Thyroid gland (tissue), 4 donors: ENCODE measurements around the gene CHCHD6. TPM values are rescaled to one million over a fixed set of nuclear protein-coding genes. Genes with fewer than 3 reads are reported as not detected.

Source experiments
- DNase-seq, 2 donors: peaks; one replicate each; pipeline ENCODE4 v3.0.0-alpha.2; 2019
- H3K27ac ChIP-seq, 3 donors: fragments of 200-600 bp; sonication (generic); 1 replicate in 2 of 3; 2 replicates in 1 of 3; pipeline ENCODE4 v1.5.1; 2016 to 2019; ENCODE audit warnings: mild to moderate bottlenecking in 1 of 3, moderate library complexity in 1 of 3
- H3K27me3 ChIP-seq: fragments of 200-600 bp; sonication (generic); one replicate; pipeline ENCODE4 v1.5.1; 2019
- H3K36me3 ChIP-seq, 2 donors: fragments of 200-600 bp; sonication (generic); one replicate each; pipeline ENCODE4 v1.5.1; 2016 to 2019
- H3K4me1 ChIP-seq, 2 donors: fragments of 200-600 bp; sonication (generic); one replicate each; pipeline ENCODE4 v1.5.1; 2017 to 2019
- H3K4me3 ChIP-seq, 3 donors: fragments of 200-600 bp; sonication (generic); replicated peaks in 1 of 3; 1 replicate in 2 of 3; 2 replicates in 1 of 3; pipeline ENCODE4 v1.5.1; 2016; ENCODE audit warnings: mild to moderate bottlenecking in 1 of 3
- H3K9me3 ChIP-seq: fragments of 200-600 bp; sonication (generic); one replicate; pipeline ENCODE4 v1.5.1; 2017
- POLR2A ChIP-seq, 2 donors: fragments of 450-650 bp; IDR thresholded peaks; one replicate each; pipeline ENCODE4 v1.6.1; 2017; ENCODE audit warnings: antibody characterized with exemption in 2 of 2, mild to moderate bottlenecking in 2 of 2, moderate library complexity in 1 of 2
- WGBS, 2 donors: methylation state at CpG; one replicate each; pipeline ENCODE4 v1.1.5; 2017; 5-methylcytosine and 5-hydroxymethylcytosine counted together
- intact Hi-C: fragments of 100-400 bp; cut with DNase I; formaldehyde crosslinking; loops from one replicate; pipeline ENCODE4 v1.15.1; 2023
- total RNA-seq, 4 donors: library from RNA; depleted of rRNA; stranded (reverse); fragments of >200 nt; gene quantifications; one replicate each; pipeline ENCODE4 v1.2.3, GENCODE V29; 2016
- TF ChIP-seq, protein P1 (sequence below), 6 experiments: fragments of 200-600 bp in 3 of 6; fragments of 450-650 bp in 3 of 6; sonication (generic) in 3 of 6; IDR thresholded peaks; one replicate each; pipeline ENCODE4 v1.5.1; 2016 to 2019; ENCODE audit warnings: antibody characterized with exemption in 6 of 6, mild to moderate bottlenecking in 2 of 6, inconsistent platforms in 1 of 6, moderate library complexity in 1 of 6

CHCHD6 gene
- total RNA-seq, 4 donors from 2014 or later: 22.9 to 27.8 (median 24.4) TPM

DNA sequence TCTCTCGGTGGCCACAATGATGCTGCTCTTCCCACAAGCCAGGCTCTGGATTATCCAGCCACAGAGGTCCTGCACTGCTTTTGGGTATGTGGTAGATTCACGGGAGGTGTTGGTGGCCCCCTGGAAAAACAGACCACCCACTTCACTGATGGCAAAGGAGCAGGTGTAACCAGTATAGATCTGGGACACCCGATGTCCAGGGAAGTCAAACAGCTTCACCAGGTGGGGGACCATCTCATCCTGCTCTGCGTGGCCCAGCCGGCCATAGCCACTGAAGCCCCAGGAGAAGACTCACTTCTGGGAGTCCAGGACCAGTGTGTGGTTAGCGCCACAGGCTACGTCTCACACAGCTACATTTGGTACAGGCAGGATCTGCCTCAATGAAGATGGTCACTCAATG lies 62.6 kb downstream of the CHCHD6 start:
- TF ChIP-seq, protein P1, sequence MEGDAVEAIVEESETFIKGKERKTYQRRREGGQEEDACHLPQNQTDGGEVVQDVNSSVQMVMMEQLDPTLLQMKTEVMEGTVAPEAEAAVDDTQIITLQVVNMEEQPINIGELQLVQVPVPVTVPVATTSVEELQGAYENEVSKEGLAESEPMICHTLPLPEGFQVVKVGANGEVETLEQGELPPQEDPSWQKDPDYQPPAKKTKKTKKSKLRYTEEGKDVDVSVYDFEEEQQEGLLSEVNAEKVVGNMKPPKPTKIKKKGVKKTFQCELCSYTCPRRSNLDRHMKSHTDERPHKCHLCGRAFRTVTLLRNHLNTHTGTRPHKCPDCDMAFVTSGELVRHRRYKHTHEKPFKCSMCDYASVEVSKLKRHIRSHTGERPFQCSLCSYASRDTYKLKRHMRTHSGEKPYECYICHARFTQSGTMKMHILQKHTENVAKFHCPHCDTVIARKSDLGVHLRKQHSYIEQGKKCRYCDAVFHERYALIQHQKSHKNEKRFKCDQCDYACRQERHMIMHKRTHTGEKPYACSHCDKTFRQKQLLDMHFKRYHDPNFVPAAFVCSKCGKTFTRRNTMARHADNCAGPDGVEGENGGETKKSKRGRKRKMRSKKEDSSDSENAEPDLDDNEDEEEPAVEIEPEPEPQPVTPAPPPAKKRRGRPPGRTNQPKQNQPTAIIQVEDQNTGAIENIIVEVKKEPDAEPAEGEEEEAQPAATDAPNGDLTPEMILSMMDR (IDR thresholded peaks at IDR 0.05): no peak
- no peak for TF ChIP-seq POLR2A (IDR thresholded peaks at IDR 0.05)
- 92 to 95% methylated on average over 4 to 7 of the region's 7 CpGs for WGBS, 2 donors
- Histone ChIP-seq H3K9me3 (no peaks in the 10 kb centered on the region), H3K27ac (no peak overlapping the region), H3K4me3 (no peak overlapping the region), H3K27me3 (no peaks in the 10 kb centered on the region), H3K36me3 (no peaks in the 10 kb centered on the region), H3K4me1 (no peaks in the 10 kb centered on the region)
- no peak for DNase-seq
- intact Hi-C loops: no loop called here

DNA sequence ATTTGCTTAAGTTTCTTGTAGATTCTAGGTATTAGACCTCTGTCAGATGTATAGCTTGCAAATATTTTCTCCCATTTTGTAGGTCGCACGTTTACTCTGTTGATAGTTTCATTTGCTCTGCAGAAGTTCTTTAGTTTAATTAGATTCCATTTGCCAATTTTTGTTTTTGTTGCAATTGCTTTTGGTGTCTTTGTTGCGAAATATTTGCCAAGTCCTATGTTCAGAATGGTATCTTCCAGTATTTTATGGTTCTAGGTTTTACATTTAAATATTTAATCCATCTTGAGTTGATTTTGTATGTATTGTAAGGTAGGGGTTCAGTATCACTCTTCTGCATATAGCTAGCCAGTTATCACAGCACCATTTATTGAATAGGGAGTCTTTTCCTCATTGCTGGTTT lies 64.9 kb downstream of the CHCHD6 start:
- no peak for DNase-seq
- WGBS, 2 donors: 94 to 95% methylated on average over 3 of the region's 3 CpGs
- intact Hi-C loops: no loop called here

DNA sequence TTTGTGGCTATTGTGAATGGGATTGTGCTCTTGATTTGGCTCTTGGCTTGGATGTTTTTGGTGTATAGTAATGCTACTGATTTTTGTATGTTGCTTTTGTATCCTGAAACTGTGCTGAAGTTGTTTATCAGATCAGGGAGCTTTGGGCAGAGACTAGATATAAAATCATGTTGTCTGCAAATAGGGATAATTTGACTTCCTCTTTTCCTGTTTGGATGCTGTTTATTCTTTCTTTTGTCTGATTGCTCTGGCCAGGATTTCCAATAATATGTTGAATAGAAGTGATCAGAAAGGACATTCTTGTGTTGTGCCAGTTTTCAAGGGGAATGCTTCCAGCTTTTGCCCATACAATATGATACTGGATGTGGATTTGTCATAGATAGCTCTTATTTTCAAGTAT lies 66.1 kb downstream of the CHCHD6 start:
- TF ChIP-seq, protein P1 (IDR thresholded peaks at IDR 0.05): no peak
- no peak for TF ChIP-seq POLR2A (IDR thresholded peaks at IDR 0.05)
- Histone ChIP-seq H3K36me3 (no peaks in the 10 kb centered on the region), H3K4me1 (no peaks in the 10 kb centered on the region), H3K27me3 (no peaks in the 10 kb centered on the region), H3K4me3 (no peak overlapping the region), H3K9me3 (no peaks in the 10 kb centered on the region), H3K27ac (no peak overlapping the region)
- DNase-seq: no peak
- intact Hi-C loops: no loop called here

More for the DNA sequence above, 64.9 kb downstream of the CHCHD6 start:
- Histone ChIP-seq H3K4me3 (no peak overlapping the region), H3K36me3 (no peaks in the 10 kb centered on the region), H3K27me3 (no peaks in the 10 kb centered on the region), H3K27ac (no peak overlapping the region), H3K4me1 (no peaks in the 10 kb centered on the region), H3K9me3 (no peaks in the 10 kb centered on the region)
- TF ChIP-seq, protein P1 (IDR thresholded peaks at IDR 0.05): no peak
- TF ChIP-seq POLR2A (IDR thresholded peaks at IDR 0.05): no peak

DNA sequence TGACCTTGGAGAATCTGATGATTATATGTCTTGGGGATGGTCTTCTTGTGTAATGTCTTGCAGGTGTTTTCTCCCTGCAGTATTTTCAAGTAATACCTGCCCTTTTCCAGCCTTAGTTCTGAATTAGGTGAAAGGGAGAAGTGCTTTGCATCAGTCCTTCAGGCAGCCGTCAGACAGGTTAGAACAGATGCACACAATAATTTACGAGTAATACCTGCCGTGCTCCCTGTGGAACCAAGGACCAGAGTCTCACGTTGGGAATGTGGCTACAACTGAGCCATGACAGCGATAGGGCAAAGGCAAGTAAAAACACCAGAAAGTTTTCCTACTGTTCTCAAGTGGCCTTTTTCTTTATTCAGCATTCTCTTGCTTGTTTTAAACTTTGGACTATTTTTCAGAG lies 69.1 kb downstream of the CHCHD6 start:
- intact Hi-C loops: no loop called here
- no peaks in the 10 kb centered on the region for H3K9me3 ChIP-seq
- TF ChIP-seq, protein P1 (IDR thresholded peaks at IDR 0.05): no peak
- TF ChIP-seq POLR2A (IDR thresholded peaks at IDR 0.05): no peak
- H3K4me3 ChIP-seq: no peak overlapping the region
- no peaks in the 10 kb centered on the region for H3K4me1 ChIP-seq
- H3K27ac ChIP-seq: no peak overlapping the region
- WGBS, 2 donors: 38 to 71% methylated on average over 5 of the region's 5 CpGs
- H3K36me3 ChIP-seq: no peaks in the 10 kb centered on the region
- no peak for DNase-seq
- H3K27me3 ChIP-seq: no peaks in the 10 kb centered on the region

DNA sequence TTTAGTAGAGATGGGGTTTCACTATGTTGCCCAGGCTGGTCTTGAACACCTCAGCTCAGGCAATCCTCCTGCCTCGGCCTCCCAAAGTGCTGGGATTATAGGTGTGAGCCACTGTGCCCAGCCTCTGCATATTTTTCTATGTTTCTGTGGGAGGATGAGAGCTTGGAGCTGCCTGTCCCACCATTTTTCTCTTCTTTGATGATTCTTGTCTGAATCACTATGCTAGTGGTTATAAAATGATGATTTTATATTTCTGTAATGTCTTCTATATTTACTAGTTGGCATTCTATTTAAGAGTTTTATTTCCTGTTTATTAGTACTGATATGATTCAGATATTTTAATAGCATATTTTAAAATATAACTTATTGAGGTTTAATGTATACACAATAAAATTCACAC lies 69.7 kb downstream of the CHCHD6 start:
- intact Hi-C loops: no loop called here
- H3K9me3 ChIP-seq: no peaks in the 10 kb centered on the region
- H3K27ac ChIP-seq: no peak overlapping the region
- H3K27me3 ChIP-seq: no peaks in the 10 kb centered on the region
- H3K36me3 ChIP-seq: no peaks in the 10 kb centered on the region
- DNase-seq: no peak
- H3K4me3 ChIP-seq: no peak overlapping the region
- 100% methylated on average over 1 of the region's 1 CpG for WGBS, 2 donors
- no peaks in the 10 kb centered on the region for H3K4me1 ChIP-seq
- TF ChIP-seq, protein P1 (IDR thresholded peaks at IDR 0.05): no peak
- TF ChIP-seq POLR2A (IDR thresholded peaks at IDR 0.05): no peak
